ENCODE results near the gene AHRR. TPM values are rescaled to one million over a fixed set of nuclear protein-coding genes. Genes with fewer than 3 reads are reported as not detected.

The AHRR gene
- total and polyA plus RNA-seq, 9 of the 15 experiments (the other 6 are each of a cell fraction or from before 2014, with no cell fraction given) = 0.06 to 1.6 (median 0.75) TPM; not detected in 1

GRCh38 chr5:442335-443238, 121.1 kb downstream of the AHRR start, which contains the start of gene EXOC3 (continued):
- TF ChIP-seq ZNF197 (CRISPR knock-in tag; IDR thresholded peaks at IDR 0.05; ENCODE audit: low read depth) = no peak
- TF ChIP-seq ESRRB (CRISPR knock-in tag; IDR thresholded peaks at IDR 0.05; ENCODE audit: borderline replicate concordance) = no peak
- no peak for TF ChIP-seq HNRNPUL1 (IDR thresholded peaks at IDR 0.05; ENCODE audit: low read length)
- no peak; the same call in 1 of the 2 replicates for TF ChIP-seq CREB3L1 (IDR thresholded peaks at IDR 0.05; ENCODE audit: borderline replicate concordance, low read depth)
- TF ChIP-seq ZNF589 (CRISPR knock-in tag; IDR thresholded peaks at IDR 0.05; ENCODE audit: low read depth) = no peak
- peak; percentile 99 for TF ChIP-seq PHF8 (IDR thresholded peaks at IDR 0.05; ENCODE audit: borderline replicate concordance, low read length)
- peak; percentile 98 for TF ChIP-seq L3MBTL2 (IDR thresholded peaks at IDR 0.05)
- 0 out of 2 replicates have a peak, but pooled peaks have one; percentile 37 for TF ChIP-seq TAF7 (tag; IDR thresholded peaks at IDR 0.05)
- peak; percentile 11; the same call in 1 of the 2 replicates for TF ChIP-seq BHLHE40 (IDR thresholded peaks at IDR 0.05; ENCODE audit: low read length)
- TF ChIP-seq KLF6 (CRISPR knock-in tag; IDR thresholded peaks at IDR 0.05; ENCODE audit: borderline replicate concordance) = no peak
- TF ChIP-seq ATF2 (CRISPR knock-in tag; IDR thresholded peaks at IDR 0.05) = peak; percentile 22; the same call in 1 of the 2 replicates
- peak; percentile 57; the same call in 1 of the 2 replicates for TF ChIP-seq EHMT2 (IDR thresholded peaks at IDR 0.05)
- TF ChIP-seq ZNF316 (IDR thresholded peaks at IDR 0.05) = no peak
- no peak for TF ChIP-seq TAF9B (IDR thresholded peaks at IDR 0.05; ENCODE audit: partially characterized antibody)
- TF ChIP-seq ZNF407 (IDR thresholded peaks at IDR 0.05; ENCODE audit: low read depth) = no peak
- no peak for TF ChIP-seq TBP (optimal IDR thresholded peaks at IDR 0.05; ENCODE audit: low read depth, low read length)
- TF ChIP-seq HDAC2 (IDR thresholded peaks at IDR 0.05) = peak; percentile 24; the same call in 1 of the 2 replicates
